Measurements from ENCODE around the gene CADM2.
"Not testable (repeated sequence)": the region's sequence is repeated elsewhere in the genome, so short reads cannot be mapped to it uniquely, and the experiment has no call there.

Gene CADM2

DNA sequence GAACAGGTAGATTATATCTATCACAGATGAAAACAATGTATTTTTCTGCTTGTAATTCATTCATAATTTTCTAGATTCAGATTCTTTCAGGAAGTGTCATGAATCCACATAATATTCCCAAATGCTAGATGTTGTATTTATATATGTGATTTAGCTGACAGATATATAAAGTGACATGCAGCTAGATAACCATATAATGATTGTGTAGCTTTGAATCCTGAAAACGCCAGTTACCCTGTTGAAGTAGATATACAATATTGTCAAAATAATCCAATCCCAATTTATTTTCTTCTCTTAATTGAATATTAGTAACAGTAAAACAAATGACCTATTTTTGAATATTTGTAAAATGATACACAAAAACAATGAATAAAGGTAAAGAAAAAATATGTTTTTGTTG is 738.4 kb downstream of the CADM2 start:
- TF ChIP-seq POLR2A (IDR thresholded peaks at IDR 0.05; ENCODE audit: low read length) (no peak), GATA1 (IDR thresholded peaks at IDR 0.05; ENCODE audit: low read depth, low read length) (no peak)
- no peak for DNase-seq

DNA sequence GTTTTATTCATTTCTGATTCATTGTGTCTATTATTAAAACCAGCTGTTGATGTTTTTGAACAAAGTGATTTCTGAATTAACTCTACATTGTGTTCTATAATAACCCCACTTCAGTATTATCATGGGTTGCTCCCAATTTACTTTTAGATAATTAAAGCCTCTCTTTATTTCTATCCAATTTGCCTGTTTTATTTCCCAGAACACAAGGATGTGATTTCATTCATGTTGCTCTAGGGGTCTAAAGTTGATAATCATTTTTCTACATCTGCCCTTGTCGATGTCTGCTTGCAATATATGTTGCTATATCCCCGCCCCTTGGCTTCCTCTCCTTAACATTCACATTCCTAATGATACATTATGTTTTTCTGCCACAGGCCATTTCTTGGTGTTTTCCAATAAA is 747.3 kb downstream of the CADM2 start:
- no peak for TF ChIP-seq POLR2A (IDR thresholded peaks at IDR 0.05; ENCODE audit: low read length)
- no peak for TF ChIP-seq GATA1 (IDR thresholded peaks at IDR 0.05; ENCODE audit: low read depth, low read length)

GRCh38 chr3:85708325-85708724 is 749.5 kb downstream of the CADM2 start:
- DNase-seq = not testable (repeated sequence)

More for the DNA sequence above, 747.3 kb downstream of the CADM2 start:
- DNase-seq = no peak

DNA sequence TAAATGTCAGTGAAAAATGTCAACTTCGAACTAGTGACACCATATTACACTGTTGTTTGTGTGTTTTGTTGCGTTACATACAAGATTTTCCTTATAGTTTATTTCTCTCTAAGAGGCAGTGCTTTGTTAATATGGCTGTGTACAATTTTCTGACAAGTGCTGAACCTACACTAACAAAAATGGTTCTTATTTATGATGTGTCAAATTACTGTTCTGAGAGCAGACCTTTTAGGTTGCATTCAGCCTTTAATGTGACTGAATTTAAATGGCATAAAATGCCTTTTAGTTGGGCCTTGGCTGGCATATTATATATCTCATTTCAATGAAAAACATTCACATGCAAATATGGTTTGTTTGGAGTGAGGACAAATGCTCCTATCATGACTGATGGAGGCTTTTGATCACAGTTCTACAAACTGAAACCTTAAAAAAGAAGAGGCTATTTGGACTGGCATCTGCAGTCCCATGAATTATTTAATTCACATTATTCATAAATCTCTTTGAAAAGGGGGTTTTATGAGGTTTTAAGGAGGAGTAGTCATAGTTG is 750.6 kb downstream of the CADM2 start:
- TF ChIP-seq GATA1 (IDR thresholded peaks at IDR 0.05; ENCODE audit: low read depth, low read length) = no peak
- no peak for TF ChIP-seq POLR2A (IDR thresholded peaks at IDR 0.05; ENCODE audit: low read length)
- no peak for DNase-seq

DNA sequence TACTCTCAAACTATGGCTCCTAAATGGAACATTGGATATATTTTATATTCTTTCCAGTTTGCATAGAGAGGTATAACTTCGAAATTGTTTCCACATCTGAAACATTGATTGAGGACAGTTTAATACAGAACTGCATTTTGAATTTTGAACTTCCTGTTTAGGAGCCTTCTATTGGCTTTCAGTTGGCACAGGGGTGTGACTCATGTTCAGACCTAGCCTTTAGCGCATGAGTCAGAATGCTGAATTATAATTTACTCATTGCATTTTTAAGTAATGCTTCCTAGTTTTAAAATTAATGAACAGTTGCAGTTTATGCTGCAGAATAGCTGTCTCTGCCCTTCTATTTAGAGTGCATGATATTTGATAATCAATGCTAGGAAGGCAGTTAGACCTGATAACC is 751.7 kb downstream of the CADM2 start:
- no peak for TF ChIP-seq POLR2A (IDR thresholded peaks at IDR 0.05; ENCODE audit: low read length)
- no peak for TF ChIP-seq GATA1 (IDR thresholded peaks at IDR 0.05; ENCODE audit: low read depth, low read length)
- no peak for DNase-seq

GRCh38 chr3:85721409-85722145 is 762.8 kb downstream of the CADM2 start:
- no peak for TF ChIP-seq GATA1 (IDR thresholded peaks at IDR 0.05; ENCODE audit: low read depth, low read length)
- TF ChIP-seq POLR2A (IDR thresholded peaks at IDR 0.05; ENCODE audit: low read length) = no peak
- no peak for DNase-seq

GRCh38 chr3:85725809-85726208 is 767.0 kb downstream of the CADM2 start:
- no peak for DNase-seq
- TF ChIP-seq POLR2A (IDR thresholded peaks at IDR 0.05; ENCODE audit: low read length) (no peak), GATA1 (IDR thresholded peaks at IDR 0.05; ENCODE audit: low read depth, low read length) (no peak)

DNA sequence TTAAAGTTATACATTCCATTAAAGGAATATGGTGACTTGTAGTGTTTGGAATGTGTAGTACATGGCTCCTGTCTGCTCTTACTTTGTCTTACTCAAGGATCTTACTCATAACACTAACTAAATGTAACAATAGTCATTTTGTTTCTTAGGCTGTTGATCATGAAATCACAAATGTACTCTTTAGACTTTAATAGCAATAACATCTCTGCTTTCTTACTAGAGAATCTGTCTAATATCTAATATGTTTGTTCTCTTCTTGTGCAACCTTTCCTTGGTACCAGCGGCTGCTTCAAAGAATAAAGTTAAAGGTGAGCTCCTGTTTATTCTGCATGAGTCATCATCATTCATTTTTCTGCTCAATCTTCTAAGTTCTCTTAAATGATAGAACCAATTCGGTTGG is 767.5 kb downstream of the CADM2 start:
- no peak for TF ChIP-seq POLR2A (IDR thresholded peaks at IDR 0.05; ENCODE audit: low read length)
- TF ChIP-seq GATA1 (IDR thresholded peaks at IDR 0.05; ENCODE audit: low read depth, low read length) = no peak
- DNase-seq = no peak

GRCh38 chr3:85737846-85738245 is 779.1 kb downstream of the CADM2 start:
- TF ChIP-seq GATA1 (IDR thresholded peaks at IDR 0.05; ENCODE audit: low read depth, low read length) (no peak), POLR2A (IDR thresholded peaks at IDR 0.05; ENCODE audit: low read length) (no peak)
- DNase-seq = no peak

DNA sequence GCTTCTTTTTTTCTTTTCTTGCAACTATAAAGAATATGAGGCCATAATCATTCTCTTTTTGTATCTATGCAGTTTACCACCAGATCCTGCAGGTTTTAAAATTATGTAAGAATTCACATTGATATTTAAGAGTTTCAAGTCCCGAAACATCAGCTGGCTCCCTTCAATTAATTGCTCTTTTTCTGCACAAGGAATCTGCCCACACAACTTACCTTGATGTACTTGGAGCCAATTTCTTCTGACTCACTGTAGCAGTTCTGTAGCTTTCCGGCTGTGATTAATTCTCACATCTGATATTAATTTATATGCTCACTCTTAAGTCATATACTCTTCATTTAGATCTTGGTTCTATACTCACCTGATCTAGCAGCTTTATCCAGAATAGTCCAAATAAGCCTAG is 781.8 kb downstream of the CADM2 start:
- TF ChIP-seq GATA1 (IDR thresholded peaks at IDR 0.05; ENCODE audit: low read depth, low read length) (no peak), POLR2A (IDR thresholded peaks at IDR 0.05; ENCODE audit: low read length) (no peak)
- no peak for DNase-seq

DNA sequence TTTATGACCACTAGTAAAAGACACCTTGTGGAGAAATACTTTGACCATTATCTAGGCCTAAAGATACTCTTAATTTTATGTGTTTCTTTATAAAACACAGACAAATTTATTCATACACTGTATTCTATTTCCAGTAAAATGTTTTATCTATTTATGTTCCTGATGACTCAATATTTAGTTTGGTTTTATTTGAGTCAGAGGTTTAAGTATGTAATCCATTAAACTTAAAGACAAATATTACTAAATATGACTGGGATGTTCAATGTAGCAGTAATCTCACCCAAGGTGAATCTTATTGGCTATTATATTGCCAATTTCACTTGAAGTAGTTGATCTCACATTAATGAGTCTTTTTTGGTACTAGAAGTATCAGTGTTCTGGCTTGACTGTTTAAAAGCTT is 799.7 kb downstream of the CADM2 start:
- DNase-seq = no peak
- no peak for TF ChIP-seq POLR2A (IDR thresholded peaks at IDR 0.05; ENCODE audit: low read length)
- TF ChIP-seq GATA1 (IDR thresholded peaks at IDR 0.05; ENCODE audit: low read depth, low read length) = no peak

GRCh38 chr3:85760342-85760741 is 801.6 kb downstream of the CADM2 start:
- DNase-seq = no peak
- no peak for TF ChIP-seq GATA1 (IDR thresholded peaks at IDR 0.05; ENCODE audit: low read depth, low read length)
- TF ChIP-seq POLR2A (IDR thresholded peaks at IDR 0.05; ENCODE audit: low read length) = no peak

- TF ChIP-seq POLR2A (IDR thresholded peaks at IDR 0.05; ENCODE audit: low read length) (no peak), GATA1 (IDR thresholded peaks at IDR 0.05; ENCODE audit: low read depth, low read length) (no peak)
- DNase-seq = no peak
Observed at GRCh38 chr3:85780806-85781205, 822.0 kb downstream of the CADM2 start.

- DNase-seq = no peak
- TF ChIP-seq POLR2A (IDR thresholded peaks at IDR 0.05; ENCODE audit: low read length) = no peak
- TF ChIP-seq GATA1 (IDR thresholded peaks at IDR 0.05; ENCODE audit: low read depth, low read length) = no peak
Observed at GRCh38 chr3:85781806-85782205, 823.0 kb downstream of the CADM2 start.

DNA sequence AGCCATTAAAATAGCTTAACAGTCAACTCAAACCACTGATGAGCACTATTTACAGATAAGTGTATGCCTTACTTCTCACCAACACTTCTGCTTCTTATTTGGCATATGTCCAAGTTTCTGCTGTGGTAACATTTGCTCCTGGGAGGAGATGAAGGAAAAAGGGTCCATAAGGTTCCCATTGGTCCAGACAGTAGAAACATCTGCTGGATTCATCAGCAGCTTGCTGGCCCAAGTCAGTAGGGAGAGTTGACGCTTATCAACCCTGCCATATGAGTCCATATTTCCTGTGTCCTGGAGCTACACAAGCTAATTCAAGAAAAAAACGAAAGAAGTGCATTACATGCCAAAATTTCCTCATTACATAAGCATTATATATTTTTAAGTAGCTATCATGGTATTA is 824.5 kb downstream of the CADM2 start:
- TF ChIP-seq POLR2A (IDR thresholded peaks at IDR 0.05; ENCODE audit: low read length) (no peak), GATA1 (IDR thresholded peaks at IDR 0.05; ENCODE audit: low read depth, low read length) (no peak)
- no peak for DNase-seq

All from erythroblast (primary cell).